AML-193 (cell line): ENCODE measurements around the gene LOC128125822.
A peak's percentile ranks its signal among the peaks of the same experiment; 100 is the strongest.
"Not testable (repeated sequence)": the region's sequence is repeated elsewhere in the genome, so short reads cannot be mapped to it uniquely, and the experiment has no call there.

Source experiments
- DNase-seq, 2 experiments: peaks; one replicate each; lab custom pipeline; 2025; lab: John Stamatoyannopoulos, UW

The LOC128125822 gene

DNA sequence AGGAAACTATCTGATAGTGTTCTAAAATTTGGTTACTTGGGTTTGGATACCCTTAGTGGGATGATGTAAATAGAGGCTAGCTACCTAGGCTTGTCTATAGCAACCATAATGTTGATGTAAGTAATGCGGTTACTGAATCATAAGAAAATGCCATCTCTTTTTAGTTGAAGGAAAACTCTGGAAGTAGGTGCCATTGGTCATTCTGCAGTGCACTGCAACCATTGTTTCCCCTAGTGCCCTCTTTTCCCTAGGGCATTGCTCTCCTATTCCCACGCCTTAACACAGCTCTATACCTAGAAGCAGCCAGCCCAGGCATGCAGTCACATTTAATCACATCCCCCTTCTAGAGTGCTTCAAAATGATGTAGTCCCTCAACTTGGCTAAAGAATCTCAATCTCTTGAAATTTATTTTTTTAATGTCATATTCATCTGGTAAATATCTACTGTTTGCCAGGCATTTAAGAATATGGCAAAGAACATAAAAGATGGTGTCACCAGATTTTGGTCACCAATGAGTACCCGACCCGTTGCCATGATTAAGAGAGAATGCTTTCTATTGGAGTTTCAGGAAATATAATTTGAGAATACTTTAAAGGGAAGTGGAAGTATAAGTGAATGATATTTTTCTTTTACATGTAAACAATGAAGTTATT is 10.4 kb downstream of the LOC128125822 start:
- no peak for DNase-seq

DNA sequence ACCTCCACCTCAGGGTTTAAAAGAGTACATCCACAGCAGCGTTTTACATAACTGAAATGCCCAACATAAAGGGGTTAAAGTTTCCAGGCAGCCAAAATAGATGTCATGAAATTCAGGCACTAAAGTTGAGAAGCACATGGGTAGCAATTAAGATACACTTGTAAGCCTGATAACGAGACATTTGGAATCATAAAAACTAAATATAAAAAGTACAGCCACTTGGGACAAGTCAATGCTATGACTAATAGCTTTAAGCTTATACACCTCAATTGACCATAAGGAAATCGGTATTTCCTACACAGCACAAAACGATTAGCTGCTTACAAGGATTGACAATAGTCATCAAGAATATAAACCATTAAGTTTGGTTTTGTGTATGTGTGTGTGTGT is 11.8 kb downstream of the LOC128125822 start:
- no peak for DNase-seq

DNA sequence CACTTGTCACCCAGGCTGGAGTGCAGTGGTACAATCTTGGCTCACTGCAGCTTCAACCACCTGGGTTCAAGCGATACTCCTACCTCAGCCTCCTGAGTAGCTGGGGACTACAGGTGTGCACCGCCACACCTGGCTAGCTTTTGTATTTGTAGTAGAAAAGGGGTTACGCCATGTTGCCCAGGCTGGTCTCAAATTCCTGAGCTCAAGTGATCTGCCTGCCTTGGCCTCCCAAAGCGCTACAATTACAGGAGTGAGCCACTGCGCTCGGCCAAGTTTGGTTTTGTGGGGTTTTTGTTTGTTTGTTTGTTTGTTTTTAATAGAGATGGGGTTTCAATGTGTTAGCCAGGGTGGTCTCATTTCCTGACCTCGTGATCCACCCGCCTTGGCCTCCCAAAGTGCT is 12.3 kb downstream of the LOC128125822 start:
- DNase-seq: no peak

DNA sequence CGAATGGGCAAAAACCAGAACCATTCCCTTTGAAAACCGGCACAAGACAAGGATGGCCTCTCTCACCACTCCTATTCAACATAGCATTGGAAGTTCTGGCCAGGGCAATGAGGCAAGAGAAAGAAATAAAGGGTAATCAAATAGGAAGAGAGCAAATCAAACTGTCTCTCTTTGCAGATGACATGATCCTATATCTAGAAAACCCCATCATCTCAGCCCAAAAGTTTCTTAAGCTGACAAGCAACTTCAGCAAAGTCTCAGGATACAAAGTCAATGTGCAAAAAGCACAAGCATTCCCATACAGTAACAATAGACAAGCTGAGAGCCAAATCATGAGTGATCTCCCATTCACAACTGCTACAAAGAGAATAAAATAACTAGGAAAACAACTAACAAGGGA is 13.4 kb downstream of the LOC128125822 start:
- not testable (repeated sequence) for DNase-seq

DNA sequence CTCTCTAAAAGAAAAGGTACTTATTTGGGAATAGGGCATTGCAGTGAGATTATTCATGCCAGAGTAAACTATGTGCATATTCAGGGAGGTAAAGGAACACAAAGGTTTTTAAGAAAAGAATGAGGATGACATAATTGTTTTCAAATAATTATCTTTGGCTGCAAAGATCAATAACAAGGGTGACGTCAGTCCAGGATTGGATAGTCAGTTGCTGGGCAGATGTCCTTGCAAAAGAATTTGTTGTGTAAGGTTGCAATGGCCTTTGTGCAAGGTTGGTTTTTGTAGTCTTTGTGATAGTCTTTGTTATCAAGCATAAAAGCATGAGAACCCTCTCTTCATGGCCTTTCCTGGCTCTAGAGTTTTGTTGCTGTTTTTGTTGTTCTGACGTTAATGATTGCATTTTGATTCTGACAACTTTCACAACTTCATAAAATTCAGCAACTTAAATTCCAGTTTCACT is 17.7 kb downstream of the LOC128125822 start:
- DNase-seq: no peak

DNA sequence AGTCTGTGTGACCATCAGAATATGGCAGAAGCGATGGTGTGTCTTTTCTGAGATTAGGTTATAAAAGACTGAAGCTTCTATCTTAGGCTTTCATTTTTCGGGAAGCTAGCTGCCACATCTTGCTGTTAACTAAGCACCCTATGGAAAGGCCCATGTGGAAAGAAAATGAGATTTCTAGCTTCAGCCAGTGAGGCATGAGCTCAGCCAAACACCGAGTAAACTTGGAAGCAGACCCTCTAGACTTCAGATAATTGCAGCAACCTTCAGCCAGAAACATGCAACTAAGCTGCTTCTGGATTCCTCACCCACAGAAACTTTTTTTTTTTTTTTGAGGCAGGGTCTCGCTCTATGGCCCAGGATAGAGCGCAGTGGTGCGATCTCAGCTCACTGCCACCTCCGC is 20.6 kb downstream of the LOC128125822 start:
- no peak for DNase-seq

DNA sequence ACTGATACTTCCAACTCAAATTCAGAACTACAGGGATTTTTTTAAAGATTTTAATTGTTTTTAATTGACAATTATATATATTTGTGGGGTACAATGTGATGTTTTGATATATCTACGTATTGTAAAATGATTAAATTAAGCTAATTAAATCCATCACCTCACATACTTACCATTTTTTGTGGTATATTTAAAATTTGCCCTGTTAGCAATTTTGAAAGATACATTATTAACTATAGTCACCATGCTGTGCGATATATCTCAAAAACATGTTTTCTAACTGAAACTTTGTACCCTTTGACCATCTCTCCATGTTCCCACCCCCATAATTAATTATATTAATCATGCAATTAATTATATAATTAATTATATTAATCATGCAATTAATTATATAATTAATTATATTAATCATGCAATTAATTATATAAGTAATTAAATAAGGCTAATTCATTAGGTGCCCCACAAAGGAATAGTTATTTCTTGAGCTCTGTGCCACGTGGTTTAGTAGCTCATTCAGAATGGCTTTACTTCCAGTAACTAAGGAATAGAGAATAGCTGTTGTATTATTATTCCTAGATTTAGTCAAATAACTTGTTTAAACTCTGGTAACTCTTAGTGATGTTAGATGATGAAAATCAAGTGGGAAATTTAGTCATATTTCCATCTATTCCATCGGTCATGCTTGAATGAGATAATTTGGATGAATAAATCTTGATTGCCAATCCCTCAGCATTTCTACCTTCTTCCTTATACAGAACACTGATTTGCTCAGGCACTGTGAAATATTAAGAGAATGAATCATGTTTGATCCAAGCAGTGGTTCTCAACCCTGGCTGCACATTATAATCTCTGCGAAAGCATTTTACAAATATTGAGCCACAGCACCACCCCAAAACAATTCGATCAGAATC is 25.1 kb downstream of the LOC128125822 start:
- DNase-seq: no peak

DNA sequence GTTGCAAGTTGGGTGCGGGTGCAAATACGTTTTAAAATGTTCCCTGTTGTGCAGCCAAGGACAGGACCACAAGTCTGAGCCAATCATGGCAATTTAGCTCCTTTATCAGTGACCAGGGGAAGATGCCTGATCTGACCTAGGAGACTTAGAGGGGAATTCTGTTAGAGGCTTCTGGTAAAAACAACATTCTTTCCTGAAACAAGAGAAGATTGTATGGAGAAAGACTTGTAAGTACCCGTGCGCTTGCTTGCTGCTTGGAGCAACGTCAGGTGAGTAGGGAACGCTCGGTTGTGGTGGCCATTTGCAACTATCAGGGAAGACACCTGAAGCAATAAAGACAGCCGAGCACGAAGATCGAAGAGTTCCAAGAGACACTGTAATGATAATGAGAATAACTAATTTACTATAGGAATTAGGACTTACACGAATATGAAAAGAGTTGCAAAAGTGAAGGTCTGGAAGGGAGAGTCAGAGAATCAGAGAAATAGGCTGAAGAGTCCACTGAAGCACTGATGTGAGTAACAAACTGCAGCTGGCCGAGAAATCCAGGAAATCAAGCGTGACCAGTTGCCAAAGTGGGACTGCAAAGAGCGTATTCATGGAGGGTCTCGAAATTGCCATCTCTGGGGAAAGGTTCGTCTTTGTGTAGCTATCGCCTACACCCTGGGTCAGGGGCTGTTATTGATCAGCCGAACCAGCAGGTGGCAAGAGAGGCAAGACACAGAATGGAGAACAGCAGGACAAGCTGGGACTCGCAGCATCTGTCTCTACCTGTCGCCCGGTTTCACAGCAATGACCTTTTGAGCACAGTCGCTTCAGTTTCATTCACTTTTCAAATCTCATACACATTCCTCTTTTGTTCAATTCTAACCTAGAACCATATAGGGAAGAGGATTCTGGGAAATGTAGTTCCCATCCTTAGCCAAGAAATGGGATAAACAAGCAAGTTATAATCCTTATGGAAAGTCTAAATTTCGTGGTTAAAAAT is 26.1 kb downstream of the LOC128125822 start:
- DNase-seq: peak; percentile 83 to 84

DNA sequence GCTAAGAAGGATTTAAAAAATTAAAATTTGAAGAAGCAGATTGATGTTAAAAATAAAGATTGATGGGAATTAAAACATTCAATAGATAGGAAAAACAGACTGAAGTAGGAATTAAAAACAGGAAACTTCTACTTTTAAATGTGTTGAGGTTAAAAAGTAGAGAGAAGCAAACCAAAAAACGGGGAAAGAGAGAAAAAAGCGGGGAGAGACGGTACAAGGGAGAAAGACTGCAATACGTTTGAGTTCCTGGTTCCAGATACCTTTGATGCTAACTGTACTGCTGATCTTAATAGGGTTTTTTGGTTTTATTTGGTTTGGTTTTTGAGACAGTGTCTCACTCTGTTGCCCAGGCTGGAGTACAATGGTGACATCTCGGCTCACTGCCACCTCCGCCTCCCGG is 27.0 kb downstream of the LOC128125822 start:
- DNase-seq: no peak

DNA sequence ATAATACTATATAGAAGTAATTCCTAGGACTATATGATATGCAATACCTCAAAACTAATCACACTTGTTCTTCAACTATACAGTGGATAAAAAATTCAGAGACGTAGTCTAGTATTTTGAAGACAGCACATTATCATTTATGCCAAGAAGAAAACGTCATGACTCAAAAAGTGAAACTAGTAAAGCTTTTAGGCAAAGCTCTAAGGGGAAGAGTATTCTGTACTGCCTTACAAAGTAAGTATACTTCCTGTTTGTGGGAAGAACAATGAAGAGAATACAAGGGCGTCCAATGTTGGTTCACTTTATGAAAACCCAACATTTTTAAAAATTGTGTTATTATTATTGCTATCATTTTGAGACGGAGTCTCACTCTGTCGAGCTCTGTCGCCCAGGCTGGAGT is 27.9 kb downstream of the LOC128125822 start:
- no peak for DNase-seq

DNA sequence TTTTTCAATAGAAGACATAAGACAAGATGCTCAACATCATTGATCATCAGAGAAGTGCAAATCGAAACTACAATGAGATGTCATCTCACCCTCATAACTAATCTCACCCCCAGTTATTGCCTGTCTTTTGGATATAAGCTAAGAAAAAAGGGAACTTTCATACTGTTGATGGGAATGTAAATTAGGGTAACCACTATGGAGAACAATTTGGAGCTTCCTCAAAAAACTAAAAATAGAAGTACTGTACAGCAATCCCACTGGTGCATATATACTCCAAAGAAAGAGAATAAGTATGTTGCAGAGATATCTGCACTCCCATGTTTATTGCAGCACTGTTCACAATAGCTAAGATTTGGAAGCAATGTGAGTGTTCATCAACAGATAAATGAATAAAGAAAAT is 37.0 kb downstream of the LOC128125822 start:
- DNase-seq: no peak

DNA sequence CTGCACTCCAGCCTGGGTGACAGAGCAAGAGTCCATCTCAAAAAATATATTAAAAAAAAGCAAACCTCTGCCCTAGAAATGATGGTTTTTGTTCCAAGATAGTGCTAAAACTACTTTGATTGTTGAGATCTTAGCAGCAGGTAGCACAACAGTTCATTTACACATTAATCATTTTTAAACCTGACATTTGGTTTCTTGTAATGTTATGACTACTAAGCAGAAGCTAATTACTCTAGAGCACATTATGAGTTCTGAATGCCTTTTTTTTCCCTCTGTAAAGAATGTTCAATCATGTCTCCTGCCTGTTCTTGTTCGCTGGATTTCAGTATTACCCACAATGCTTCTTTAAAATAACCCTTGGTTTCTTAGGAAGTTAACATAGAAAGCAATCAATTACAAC is 38.7 kb downstream of the LOC128125822 start:
- no peak for DNase-seq

DNA sequence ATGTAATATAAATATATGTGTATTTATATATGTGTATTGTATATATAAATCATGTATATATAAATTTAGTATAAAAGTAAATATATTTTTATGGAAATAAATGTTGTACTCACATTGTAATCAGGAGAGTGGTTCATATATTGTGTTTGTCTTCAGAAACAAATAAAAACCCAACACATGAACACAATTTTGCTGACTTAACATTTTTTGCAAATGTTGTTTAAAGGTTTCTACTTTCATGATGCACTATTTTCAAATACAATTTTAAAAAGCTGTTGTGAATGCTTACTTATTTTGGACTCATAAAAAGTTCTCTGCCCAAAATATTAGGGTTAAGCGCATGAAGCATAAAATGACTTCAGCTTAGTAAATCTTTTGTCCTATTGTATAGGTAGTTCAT is 39.3 kb downstream of the LOC128125822 start:
- no peak for DNase-seq

DNA sequence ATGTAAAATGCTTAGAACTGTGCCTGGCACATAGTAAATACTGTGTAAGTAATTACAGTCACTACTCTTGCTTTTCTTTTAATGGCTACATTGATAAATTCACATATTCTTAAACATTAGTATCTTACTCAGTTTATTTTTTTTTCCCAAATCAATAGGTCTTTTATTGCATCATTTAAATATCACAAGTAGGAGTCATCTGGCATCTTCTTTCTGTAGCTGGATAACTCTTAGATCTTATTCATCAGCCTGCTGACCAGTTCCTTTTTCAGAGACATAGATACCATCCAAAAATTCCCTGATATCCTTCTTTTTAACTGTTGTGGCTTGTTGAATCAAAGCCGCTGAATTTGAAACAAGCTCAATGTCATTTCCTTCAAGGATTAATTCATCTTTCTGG is 43.3 kb downstream of the LOC128125822 start:
- DNase-seq: no peak
